Cerebellar nuclear complex (tissue), 1 donor: ENCODE results near the gene ZHX3.

Experiments used
- DNase-seq, 2 experiments: peaks; one replicate each; lab custom pipeline; 2025; lab: John Stamatoyannopoulos, UW

Gene ZHX3

GRCh38 chr20:41352666-41353065 lies 35.1 kb upstream of the ZHX3 start:
- no peak for DNase-seq

- no peak for DNase-seq
These were observed 34.6 kb upstream of the ZHX3 start for GRCh38 chr20:41352106-41352505.

- no peak for DNase-seq
These were observed 33.0 kb upstream of the ZHX3 start for GRCh38 chr20:41350408-41350962.

GRCh38 chr20:41349943-41350342 lies 32.4 kb upstream of the ZHX3 start:
- DNase-seq = no peak

GRCh38 chr20:41349266-41349665 lies 31.7 kb upstream of the ZHX3 start:
- DNase-seq = no peak

- DNase-seq = no peak
These were observed 31.1 kb upstream of the ZHX3 start for GRCh38 chr20:41348430-41349172.

GRCh38 chr20:41347523-41348429 lies 30.2 kb upstream of the ZHX3 start:
- no peak for DNase-seq

GRCh38 chr20:41345729-41346067 lies 28.2 kb upstream of the ZHX3 start:
- DNase-seq = no peak

- no peak for DNase-seq
These were observed 27.6 kb upstream of the ZHX3 start for GRCh38 chr20:41344938-41345728.

- DNase-seq = no peak
These were observed 26.9 kb upstream of the ZHX3 start for GRCh38 chr20:41344477-41344876.

- DNase-seq = no peak
These were observed 25.2 kb upstream of the ZHX3 start for GRCh38 chr20:41342474-41343464.

GRCh38 chr20:41340327-41341055 lies 23.0 kb upstream of the ZHX3 start, which contains the start of gene LPIN3:
Gene LPIN3, plus strand, starts transcription at chr20:41340821. Its CDS starts 4,983 bp downstream, at chr20:41345804.
- DNase-seq = no peak

GRCh38 chr20:41339957-41340326 lies 22.4 kb upstream of the ZHX3 start:
- peak in 1 of 2 experiments; percentile 58 for DNase-seq

GRCh38 chr20:41336711-41337492 lies 19.4 kb upstream of the ZHX3 start:
- no peak for DNase-seq

- DNase-seq = no peak
These were observed 18.1 kb upstream of the ZHX3 start for GRCh38 chr20:41335591-41335990.

- no peak for DNase-seq
These were observed 17.2 kb upstream of the ZHX3 start for GRCh38 chr20:41334443-41335421.

GRCh38 chr20:41334036-41334435 lies 16.5 kb upstream of the ZHX3 start:
- DNase-seq = no peak

GRCh38 chr20:41331731-41332130 lies 14.2 kb upstream of the ZHX3 start:
- DNase-seq = no peak
